Mucosa of stomach (tissue), 1 donor: ENCODE results near the gene SGTA.

Experiments used
- H3K27me3 ChIP-seq: one replicate; pipeline ENCODE4 v1.7.0; 2013; ENCODE audit warnings: mild to moderate bottlenecking, low read length; ENCODE audit not compliant: control insufficient read depth, insufficient read depth
- H3K36me3 ChIP-seq: one replicate; pipeline ENCODE4 v1.7.0; 2013; ENCODE audit warnings: low read length; ENCODE audit not compliant: control insufficient read depth, insufficient read depth
- H3K4me1 ChIP-seq: one replicate; pipeline ENCODE4 v1.7.0; 2013; ENCODE audit warnings: mild to moderate bottlenecking, low read length; ENCODE audit not compliant: control insufficient read depth, insufficient read depth
- H3K4me3 ChIP-seq: one replicate; pipeline ENCODE4 v1.7.0; 2013; ENCODE audit warnings: low read length
- H3K9ac ChIP-seq: one replicate; pipeline ENCODE4 v1.7.0; 2013; ENCODE audit warnings: mild to moderate bottlenecking, low read length, moderate library complexity
- H3K9me3 ChIP-seq: one replicate; pipeline ENCODE4 v1.7.0; 2013; ENCODE audit warnings: mild to moderate bottlenecking, low read length, moderate library complexity; ENCODE audit not compliant: control insufficient read depth
- donor health status: Pancreatic carcinoma.

SGTA gene

DNA sequence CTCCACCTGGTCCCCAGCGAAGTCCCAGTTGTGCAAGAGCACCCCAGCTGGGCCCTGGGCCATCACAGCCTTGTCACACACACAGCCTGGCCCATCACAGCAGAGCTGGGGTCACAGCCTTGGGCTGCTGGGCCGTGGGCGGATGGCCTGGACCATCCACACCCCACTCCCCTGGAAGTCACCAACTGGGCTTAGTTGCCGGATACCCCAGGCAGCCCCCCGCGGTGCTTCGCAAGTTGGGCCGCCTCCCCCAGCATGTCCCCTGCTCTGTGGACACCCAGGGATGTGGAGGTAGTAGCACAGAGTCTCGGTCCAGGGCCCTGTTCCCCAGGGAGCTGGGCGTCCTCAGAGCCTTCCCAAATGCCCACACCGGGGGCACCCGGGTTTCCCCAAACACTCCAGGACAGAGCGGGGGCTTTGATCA lies 32.1 kb upstream of the SGTA start:
- Histone ChIP-seq H3K9me3 (no peaks in the 10 kb centered on the region), H3K27me3 (no peaks in the 10 kb centered on the region), H3K9ac (no peak overlapping the region), H3K4me3 (no peak overlapping the region), H3K36me3 (no peaks in the 10 kb centered on the region), H3K4me1 (no peaks in the 10 kb centered on the region)

DNA sequence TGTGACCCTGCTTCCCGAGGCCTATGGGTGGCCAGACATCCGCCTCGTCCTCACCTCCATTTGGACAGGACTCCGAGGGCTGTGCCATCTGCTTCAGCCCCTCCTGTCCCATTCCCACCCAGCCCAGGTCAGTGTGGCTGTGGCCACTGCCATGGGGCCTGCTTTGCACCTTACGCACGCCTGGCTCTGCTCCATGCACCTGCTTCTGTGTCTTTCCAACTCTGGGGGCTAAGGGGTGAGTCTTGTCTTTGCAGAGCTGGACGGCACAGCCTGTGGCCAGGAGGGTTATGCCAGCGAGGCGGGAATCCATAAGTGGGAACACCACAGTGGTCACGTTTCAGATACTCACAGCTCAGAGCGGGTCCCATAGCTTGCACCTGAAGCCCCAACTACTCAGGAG lies 31.4 kb upstream of the SGTA start:
- Histone ChIP-seq H3K9me3 (no peaks in the 10 kb centered on the region), H3K4me1 (no peaks in the 10 kb centered on the region), H3K9ac (no peak overlapping the region), H3K27me3 (no peaks in the 10 kb centered on the region), H3K36me3 (no peaks in the 10 kb centered on the region), H3K4me3 (no peak overlapping the region)

DNA sequence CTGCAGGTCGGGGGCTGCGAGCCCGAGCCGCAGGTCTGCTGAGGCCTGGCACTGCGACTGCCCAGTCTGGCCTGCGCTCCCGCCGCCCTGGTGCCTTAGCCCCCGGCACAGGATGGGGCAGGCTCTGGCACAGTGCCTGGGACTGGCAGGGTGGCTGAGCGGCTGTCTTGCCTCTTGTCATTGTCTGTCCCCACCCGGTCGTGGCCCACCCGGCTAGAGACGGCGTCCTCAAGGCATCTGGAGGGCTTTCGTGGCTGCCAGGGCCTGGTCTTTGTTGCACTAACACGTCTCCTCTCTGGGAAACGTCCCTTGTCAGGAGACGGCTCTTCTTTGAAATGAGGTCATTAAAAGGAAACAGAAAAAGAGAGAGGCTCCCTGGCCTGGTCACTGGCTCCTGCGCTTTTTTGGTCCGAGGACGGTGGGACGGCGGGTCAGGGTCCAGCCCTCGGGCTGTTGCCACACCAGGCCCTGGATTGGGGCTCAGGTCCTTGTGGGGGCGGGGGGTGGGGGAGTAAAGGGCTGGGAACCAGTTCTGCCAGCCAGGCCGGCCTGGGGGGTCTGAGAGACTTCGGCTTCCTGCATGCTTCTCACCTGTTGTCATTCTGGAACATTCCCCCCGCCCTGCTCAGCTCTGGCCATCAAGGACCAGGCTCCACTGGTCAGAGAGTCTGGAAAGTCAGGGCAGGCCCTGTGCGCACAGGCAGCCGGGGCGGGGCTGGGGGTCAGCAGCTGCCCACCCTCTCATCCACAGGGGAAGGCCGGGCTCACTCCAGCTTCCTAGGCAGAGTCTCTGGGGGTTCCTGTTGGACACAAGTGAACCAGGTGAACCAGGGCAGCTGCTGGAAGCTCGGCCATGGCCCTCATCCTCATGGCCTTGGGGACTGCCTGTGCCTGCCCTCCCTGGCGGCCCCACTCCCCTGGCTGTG lies 30.4 kb upstream of the SGTA start:
- H3K4me1 ChIP-seq, result no peaks in the 10 kb centered on the region
- no peaks in the 10 kb centered on the region for H3K36me3 ChIP-seq

DNA sequence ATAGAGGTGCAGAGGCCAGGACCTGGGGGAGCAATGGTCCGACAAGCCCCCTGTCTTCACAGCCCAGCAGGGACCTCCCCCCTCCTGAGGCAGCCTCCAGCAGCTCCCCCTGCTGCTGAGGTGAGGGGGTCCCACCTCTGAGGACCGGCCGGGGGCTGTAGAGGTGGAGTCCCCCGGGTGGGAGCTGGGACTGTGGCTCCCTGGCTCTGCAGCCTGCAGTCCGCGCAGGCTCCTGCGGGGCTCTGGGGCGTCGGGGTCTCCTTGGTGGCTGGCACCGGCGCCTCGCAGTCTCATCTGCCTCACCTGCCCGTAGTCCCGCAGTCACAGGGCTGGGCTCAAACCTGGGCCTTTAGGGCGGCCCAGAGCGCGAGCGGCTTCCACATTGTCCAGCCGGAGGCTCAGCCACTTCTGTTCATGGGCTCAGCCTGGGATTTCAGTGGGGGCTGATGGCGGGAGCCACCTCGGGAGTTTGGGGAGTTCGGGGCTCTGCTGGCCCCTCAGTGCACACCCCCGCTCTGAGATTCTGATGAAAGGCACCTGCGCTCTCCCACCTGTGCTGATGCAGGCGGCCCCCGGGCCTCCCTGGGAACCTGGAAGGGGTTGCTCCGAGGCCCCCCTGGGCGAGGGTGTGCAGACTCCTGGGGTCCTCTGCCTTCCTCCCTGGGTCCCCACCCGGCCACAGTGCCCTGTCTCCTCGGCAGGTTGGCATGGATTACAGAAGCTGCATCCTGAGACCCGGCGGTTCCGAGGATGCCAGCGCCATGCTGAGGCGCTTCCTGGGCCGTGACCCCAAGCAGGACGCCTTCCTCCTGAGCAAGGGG lies 29.6 kb upstream of the SGTA start:
- Histone ChIP-seq H3K4me1 (no peaks in the 10 kb centered on the region), H3K27me3 (no peaks in the 10 kb centered on the region), H3K4me3 (no peak overlapping the region), H3K9me3 (no peaks in the 10 kb centered on the region), H3K36me3 (no peaks in the 10 kb centered on the region), H3K9ac (no peak overlapping the region)

More for the DNA sequence above, 30.4 kb upstream of the SGTA start:
- Histone ChIP-seq H3K9me3 (no peaks in the 10 kb centered on the region), H3K27me3 (no peaks in the 10 kb centered on the region), H3K4me3 (no peak overlapping the region), H3K9ac (no peak overlapping the region)

DNA sequence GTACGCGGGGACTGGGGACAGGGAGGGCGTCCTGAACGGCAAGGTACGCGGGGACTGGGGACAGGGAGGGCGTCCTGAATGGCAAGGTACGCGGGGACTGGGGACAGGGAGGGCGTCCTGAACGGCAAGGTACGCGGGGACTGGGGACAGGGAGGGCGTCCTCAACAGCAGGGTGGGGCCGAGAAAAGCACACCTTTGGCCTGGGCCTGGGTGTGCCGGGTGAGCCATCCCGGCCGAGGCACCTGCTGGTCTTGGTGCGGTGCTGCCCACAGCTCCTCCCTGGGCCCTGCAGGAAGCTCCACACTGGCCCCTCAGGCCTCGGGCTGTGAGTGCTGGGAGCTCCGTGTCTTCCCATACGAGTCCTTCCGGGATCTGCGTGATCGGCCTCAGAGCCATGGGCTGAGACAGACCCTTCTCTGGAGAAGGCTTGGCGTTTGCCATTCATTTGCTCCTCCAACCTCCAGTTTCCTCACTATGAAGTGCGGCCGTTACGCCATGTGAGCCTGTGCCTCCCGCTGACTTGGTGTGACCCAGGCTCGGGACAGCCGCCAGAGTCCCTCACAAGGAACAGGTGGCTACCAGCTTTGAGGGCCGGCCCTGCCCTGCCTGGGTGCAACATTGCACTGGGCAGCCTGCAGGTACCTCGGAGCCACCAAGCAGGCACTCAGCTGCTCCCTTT lies 28.8 kb upstream of the SGTA start:
- H3K36me3 ChIP-seq, result no peaks in the 10 kb centered on the region
- no peaks in the 10 kb centered on the region for H3K27me3 ChIP-seq
- no peak overlapping the region for H3K4me3 ChIP-seq
- no peaks in the 10 kb centered on the region for H3K9me3 ChIP-seq
- H3K4me1 ChIP-seq, result no peaks in the 10 kb centered on the region
- H3K9ac ChIP-seq, result no peak overlapping the region

DNA sequence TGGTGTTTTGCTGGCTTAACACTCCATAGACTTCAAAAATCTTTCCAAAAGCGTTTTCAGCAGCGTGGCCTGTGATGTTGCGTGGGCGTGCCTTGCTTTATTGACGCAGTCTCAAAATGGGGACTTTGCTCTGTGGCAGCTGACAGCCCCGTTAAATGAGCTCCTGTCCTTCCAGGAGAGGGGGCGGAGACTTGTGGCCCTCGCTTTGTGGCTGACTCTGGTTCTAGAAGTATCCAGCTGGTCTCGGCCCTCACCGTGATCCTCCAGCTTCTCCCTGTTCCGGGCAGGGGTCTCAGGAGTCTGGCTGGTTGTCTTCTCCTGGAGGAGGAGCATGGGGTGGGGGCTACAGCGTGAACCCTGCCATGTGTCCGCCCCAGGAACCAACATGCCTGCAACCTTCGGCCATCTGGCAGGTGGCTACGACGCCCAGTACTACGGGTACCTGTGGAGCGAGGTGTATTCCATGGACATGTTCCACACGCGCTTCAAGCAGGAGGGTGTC lies 28.2 kb upstream of the SGTA start:
- Histone ChIP-seq H3K9ac (no peak overlapping the region), H3K4me3 (no peak overlapping the region), H3K36me3 (no peaks in the 10 kb centered on the region), H3K9me3 (no peaks in the 10 kb centered on the region), H3K27me3 (no peaks in the 10 kb centered on the region), H3K4me1 (no peaks in the 10 kb centered on the region)

DNA sequence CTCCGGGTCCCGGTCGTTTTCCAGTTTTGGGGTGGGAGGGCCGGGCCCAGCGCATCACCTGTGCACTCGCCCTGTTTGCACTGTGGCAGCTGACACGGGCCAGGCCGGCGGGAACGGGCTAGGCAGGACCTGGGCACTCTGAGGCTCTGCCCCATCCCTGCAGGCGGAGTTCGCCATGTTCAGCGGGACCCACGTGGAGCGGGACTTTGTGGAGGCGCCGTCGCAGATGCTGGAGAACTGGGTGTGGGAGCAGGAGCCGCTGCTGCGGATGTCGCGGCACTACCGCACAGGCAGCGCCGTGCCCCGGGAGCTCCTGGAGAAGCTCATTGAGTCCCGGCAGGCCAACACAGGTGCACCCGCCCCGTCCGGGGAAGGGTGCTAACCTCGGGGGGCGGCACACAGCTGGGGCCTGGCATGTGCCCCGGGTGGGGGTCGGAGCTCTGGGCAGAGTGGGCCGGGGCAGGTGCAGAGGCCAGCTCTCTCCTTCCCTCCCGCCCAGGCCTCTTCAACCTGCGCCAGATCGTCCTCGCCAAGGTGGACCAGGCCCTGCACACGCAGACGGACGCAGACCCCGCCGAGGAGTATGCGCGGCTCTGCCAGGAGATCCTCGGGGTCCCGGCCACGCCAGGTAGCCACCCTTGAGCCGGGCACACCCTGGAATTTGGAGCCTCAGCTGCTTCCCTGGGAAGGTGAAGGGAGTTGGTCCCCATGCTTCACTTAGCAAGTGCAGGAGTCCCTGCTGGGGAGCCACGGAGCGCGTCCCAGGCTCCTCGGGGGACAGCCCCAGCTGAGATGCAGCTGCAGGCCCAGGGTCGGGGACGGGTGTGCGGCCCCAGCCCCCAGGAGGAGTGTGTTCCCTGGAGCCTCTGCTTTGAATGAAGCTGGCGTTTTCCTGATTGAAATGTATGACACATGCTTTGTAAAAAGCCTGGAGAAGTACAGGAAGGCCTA lies 27.3 kb upstream of the SGTA start:
- no peak overlapping the region for H3K4me3 ChIP-seq
- no peak overlapping the region for H3K9ac ChIP-seq
- H3K27me3 ChIP-seq, result no peaks in the 10 kb centered on the region
- no peaks in the 10 kb centered on the region for H3K4me1 ChIP-seq
- no peaks in the 10 kb centered on the region for H3K9me3 ChIP-seq
- no peaks in the 10 kb centered on the region for H3K36me3 ChIP-seq

GRCh38 chr19:2809387-2810140 lies 26.5 kb upstream of the SGTA start:
- H3K4me1 ChIP-seq, result no peaks in the 10 kb centered on the region
- no peak overlapping the region for H3K4me3 ChIP-seq
- no peak overlapping the region for H3K9ac ChIP-seq
- H3K9me3 ChIP-seq, result no peaks in the 10 kb centered on the region
- no peaks in the 10 kb centered on the region for H3K27me3 ChIP-seq
- H3K36me3 ChIP-seq, result no peaks in the 10 kb centered on the region

DNA sequence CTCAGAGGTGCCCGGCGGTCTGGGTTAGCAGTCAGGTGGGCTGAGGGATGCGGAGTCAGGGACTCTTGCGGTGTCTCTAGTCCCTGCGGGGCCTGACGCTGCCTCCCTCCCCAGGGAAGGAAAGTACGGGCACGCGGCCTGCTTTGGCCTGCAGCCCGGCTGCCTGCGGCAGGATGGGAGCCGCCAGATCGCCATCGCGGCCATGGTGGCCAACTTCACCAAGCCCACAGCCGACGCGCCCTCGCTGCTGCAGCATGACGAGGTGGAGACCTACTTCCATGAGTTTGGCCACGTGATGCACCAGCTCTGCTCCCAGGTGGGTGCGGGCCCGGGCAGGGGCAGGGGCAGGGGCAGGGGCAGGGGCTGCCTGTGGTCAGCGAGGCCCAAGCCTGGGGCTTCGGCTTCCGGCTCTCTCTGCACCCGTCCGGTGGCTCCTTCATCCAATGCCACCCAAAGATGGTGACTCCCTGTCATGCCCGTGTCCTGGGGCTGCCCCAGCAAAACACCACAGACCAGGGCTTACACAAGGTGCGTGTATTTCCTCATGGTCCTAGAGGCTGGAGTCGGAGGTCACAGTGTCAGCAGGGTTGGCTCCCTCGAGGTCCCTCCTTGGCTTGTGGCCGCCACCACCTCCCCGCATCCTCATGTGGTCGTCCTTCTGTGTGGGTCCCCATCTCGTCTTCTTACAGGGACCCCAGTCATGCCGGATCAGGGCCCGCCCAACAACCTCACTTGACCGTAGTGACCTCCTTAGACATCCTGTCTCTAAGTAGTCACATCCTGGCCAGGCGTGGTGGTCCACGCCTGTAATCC lies 25.3 kb upstream of the SGTA start:
- no peak overlapping the region for H3K4me3 ChIP-seq
- H3K9ac ChIP-seq, result no peak overlapping the region
- H3K36me3 ChIP-seq, result no peaks in the 10 kb centered on the region
- no peaks in the 10 kb centered on the region for H3K9me3 ChIP-seq
- H3K4me1 ChIP-seq, result no peaks in the 10 kb centered on the region
- H3K27me3 ChIP-seq, result no peaks in the 10 kb centered on the region
